Endothelial cell of umbilical vein (primary cell): ENCODE results near the gene DPP6. TPM values are rescaled to one million over a fixed set of nuclear protein-coding genes. Genes with fewer than 3 reads are reported as not detected.

Experiments
- BruUV-seq: library from RNA; stranded (reverse); fragments of 400-500 nt; replicated peaks from 2 replicates; lab custom pipeline; 2021; lab: Mats Ljungman, UMichigan
- CTCF ChIA-PET: fragments of 300-600, 350-600 bp; sonication (Branson Sonifier 250); formaldehyde crosslinking; loops from one replicate; lab custom pipeline; 2021; ENCODE audit warnings: antibody characterized with exemption, inconsistent platforms; lab: Charles Lee
- POLR2A ChIA-PET: fragments of 300-600, 350-600 bp; sonication (Branson Sonifier 250); formaldehyde crosslinking; loops from one replicate; lab custom pipeline; 2021; ENCODE audit warnings: antibody characterized with exemption, inconsistent platforms; lab: Charles Lee
- DNase-seq: peaks from one replicate; pipeline ENCODE4 v3.0.0-alpha.2; 2011; ENCODE audit warnings: low read depth, low spot score
- FAIRE-seq: peaks from 2 replicates; lab custom pipeline; 2011; peaks lifted over from hg19 to GRCh38; lab: Jason Lieb, UNC
- H2AFZ ChIP-seq: 2 replicates; pipeline ENCODE4 v1.6.0; 2012; ENCODE audit warnings: low read depth, low read length, control low read depth, inconsistent platforms
- H3K27ac ChIP-seq: 2 replicates; pipeline ENCODE4 v1.5.1; 2011; ENCODE audit warnings: low read depth, mild to moderate bottlenecking, control low read depth, low read length, moderate library complexity; ENCODE audit not compliant: insufficient read depth
- H3K27me3 ChIP-seq, 2 experiments: 2 replicates each; pipeline versions ENCODE4 v1.6.0 to v1.6.1; 2011; ENCODE audit warnings: low read length in 2 of 2, mixed read lengths in 1 of 2; ENCODE audit not compliant: control insufficient read depth in 2 of 2, insufficient read depth in 2 of 2
- H3K36me3 ChIP-seq, 2 experiments: 2 replicates in 1 of 2; 3 replicates in 1 of 2; pipeline ENCODE4 v1.5.1; 2011; ENCODE audit warnings: low read length in 2 of 2, mild to moderate bottlenecking in 1 of 2, moderate library complexity in 1 of 2; ENCODE audit not compliant: control insufficient read depth in 2 of 2, insufficient read depth in 2 of 2; ENCODE audit errors: extremely low read depth in 1 of 2
- H3K4me1 ChIP-seq: 3 replicates; pipeline ENCODE4 v1.5.1; 2011; ENCODE audit warnings: mild to moderate bottlenecking, low read length; ENCODE audit not compliant: control insufficient read depth, insufficient read depth; ENCODE audit errors: extremely low read depth
- H3K4me2 ChIP-seq: 2 replicates; pipeline ENCODE4 v1.6.1; 2011; ENCODE audit warnings: low read length, control low read depth, mixed read lengths; ENCODE audit not compliant: insufficient read depth
- H3K4me3 ChIP-seq, 3 experiments: fragments of 200-600 bp in 1 of 3; sonication (generic), shearing (Covaris generic) in 1 of 3; replicated peaks in 1 of 3; 2 replicates each; pipeline ENCODE4 v1.5.1; 2011 to 2016; ENCODE audit warnings: control low read depth in 3 of 3, low read length in 3 of 3, mild to moderate bottlenecking in 2 of 3, inconsistent platforms in 1 of 3, low read depth in 1 of 3, moderate library complexity in 1 of 3; ENCODE audit not compliant: insufficient read depth in 1 of 3
- H3K79me2 ChIP-seq: 2 replicates; pipeline ENCODE4 v1.6.0; 2012; ENCODE audit warnings: low read length, inconsistent platforms; ENCODE audit not compliant: control insufficient read depth, insufficient read depth
- H3K9ac ChIP-seq: replicated peaks from 2 replicates; pipeline ENCODE3; 2011; ENCODE audit warnings: low read length, control low read depth; ENCODE audit not compliant: insufficient read depth; ENCODE audit errors: extremely low read depth
- H3K9me1 ChIP-seq: replicated peaks from 3 replicates; pipeline ENCODE4 v1.6.0; 2011; ENCODE audit warnings: mild to moderate bottlenecking, low read length; ENCODE audit not compliant: control insufficient read depth, insufficient read depth; ENCODE audit errors: extremely low read depth
- H3K9me3 ChIP-seq: replicated peaks from 2 replicates; pipeline ENCODE4 v1.5.1; 2012; ENCODE audit warnings: low read length, inconsistent platforms; ENCODE audit not compliant: control insufficient read depth, insufficient read depth
- H4K20me1 ChIP-seq: replicated peaks from 2 replicates; pipeline ENCODE3; 2011; ENCODE audit warnings: mild to moderate bottlenecking, low read length; ENCODE audit not compliant: control insufficient read depth, insufficient read depth; ENCODE audit errors: extremely low read depth
- CTCF ChIP-seq, 2 donors: IDR thresholded peaks; 1 replicate in 1 of 2; 2 replicates in 1 of 2; pipeline ENCODE4 v1.5.1; 2011; ENCODE audit warnings: low read length in 2 of 2, mild to moderate bottlenecking in 2 of 2, moderate library complexity in 2 of 2, control low read depth in 1 of 2, inconsistent platforms in 1 of 2, low read depth in 1 of 2; ENCODE audit not compliant: insufficient read depth in 1 of 2; ENCODE audit errors: extremely low read depth in 1 of 2
- EZH2 ChIP-seq: IDR thresholded peaks from 2 replicates; pipeline ENCODE4 v1.6.1; 2012; ENCODE audit warnings: borderline replicate concordance, low read depth, mild to moderate bottlenecking, moderate library complexity, low read length, inconsistent platforms; ENCODE audit not compliant: severe bottlenecking
- FOS ChIP-seq: IDR thresholded peaks from 2 replicates; pipeline ENCODE4 v1.6.1; 2011; ENCODE audit warnings: mild to moderate bottlenecking, low read length, moderate library complexity, borderline replicate concordance; ENCODE audit not compliant: insufficient read depth
- GATA2 ChIP-seq: IDR thresholded peaks from 2 replicates; pipeline ENCODE4 v1.7.0; 2011; ENCODE audit warnings: low read depth, mild to moderate bottlenecking, moderate library complexity, mixed read lengths, low read length; ENCODE audit not compliant: insufficient read length, insufficient read depth
- JUN ChIP-seq: IDR thresholded peaks from 2 replicates; pipeline ENCODE4 v1.6.1; 2011; ENCODE audit warnings: borderline replicate concordance, low read depth; ENCODE audit not compliant: insufficient read length, insufficient read depth
- MAX ChIP-seq: IDR thresholded peaks from 2 replicates; pipeline ENCODE4 v1.6.1; 2011; ENCODE audit not compliant: insufficient read depth, insufficient read length
- MYC ChIP-seq: IDR thresholded peaks from one replicate; pipeline ENCODE4 v1.6.1; 2011; ENCODE audit warnings: mild to moderate bottlenecking, low read depth, low read length
- POLR2A ChIP-seq: IDR thresholded peaks from 2 replicates; pipeline ENCODE4 v1.6.1; 2012; ENCODE audit warnings: low read depth, mild to moderate bottlenecking, control low read depth, low read length
- POLR2AphosphoS5 ChIP-seq: IDR thresholded peaks from 2 replicates; pipeline ENCODE4 v1.6.1; 2012; ENCODE audit warnings: low read depth, mild to moderate bottlenecking, control low read depth, low read length, moderate library complexity; ENCODE audit not compliant: insufficient read depth
- dilution Hi-C: fragments of 300-500 bp; cut with MboI; formaldehyde crosslinking; loops from one replicate; pipeline ENCODE4 v1.15.0; 2019; ENCODE audit warnings: low sequenced_read_pairs; ENCODE audit not compliant: extremely low pct_ligation_motif_present
- intact Hi-C: fragments of 100-400 bp; cut with micrococcal nuclease; formaldehyde crosslinking; loops from one replicate; pipeline ENCODE4 v1.10.0; 2022
- polyA plus RNA-seq, 4 experiments: library from polyadenylated mRNA; depleted of rRNA in 3 of 4; stranded (reverse) in 3 of 4; unstranded in 1 of 4; fragments of >200 nt; gene quantifications; 2 replicates each; pipeline versions ENCODE4 v1.2.1 to v1.2.3, GENCODE V29; 2011 to 2012; ENCODE audit warnings: missing spikeins in 1 of 4
- total RNA-seq: library from RNA; stranded (reverse); gene quantifications from 2 replicates; pipeline ENCODE4 v1.2.3, GENCODE V29; 2021

DPP6 gene
- total and polyA plus RNA-seq, 2 donors (not counting 3 experiments of a cell fraction or from before 2014, with no cell fraction given): not detected

GRCh38 chr7:154412105-154412504, 359.9 kb downstream of the DPP6 start:
- Histone ChIP-seq H3K4me3 (no peak overlapping the region), H3K9me3 (peaks cover 2% of the 10 kb centered on the region), H4K20me1 (no peaks in the 10 kb centered on the region), H3K9ac (no peak overlapping the region), H2AFZ (no peak overlapping the region), H3K79me2 (no peaks in the 10 kb centered on the region), H3K36me3 (no peaks in the 10 kb centered on the region), H3K9me1 (no peaks in the 10 kb centered on the region), H3K4me2 (no peak overlapping the region), H3K4me1 (no peaks in the 10 kb centered on the region), H3K27me3 (no peaks in the 10 kb centered on the region), H3K27ac (no peak overlapping the region)
- dilution Hi-C loops: no loop called here
- BruUV-seq: no TSS peak
- intact Hi-C loops: no loop called here
- TF ChIP-seq CTCF (IDR thresholded peaks at IDR 0.05; ENCODE audit: extremely low read depth in 1 of 2, insufficient read depth in 1 of 2, low read depth in 1 of 2, low read length in 2 of 2) (no peak), MAX (no peak), POLR2A (no peak), MYC (no peak), EZH2 (no peak), POLR2AphosphoS5 (no peak), GATA2 (no peak), FOS (no peak), JUN (no peak)
- FAIRE-seq (no peak), DNase-seq (no peak)
- CTCF ChIA-PET: no interaction called here
- POLR2A ChIA-PET: no interaction called here
